IMR-90 (cell line): ENCODE measurements around the gene MIER2. TPM values are rescaled to one million over a fixed set of nuclear protein-coding genes. Genes with fewer than 3 reads are reported as not detected.
A peak's percentile ranks its signal among the peaks of the same experiment; 100 is the strongest.

Source experiments
- ATAC-seq: fragments of 200-7000 bp; cut with Tn5 transposase; 2 replicates; pipeline ENCODE4 v1.9.1; 2020; ENCODE audit warnings: low read depth, mild to moderate bottlenecking, moderate library complexity
- BruUV-seq: library from RNA; stranded (reverse); fragments of 400-500 nt; replicated peaks from 2 replicates; lab custom pipeline; 2021; lab: Mats Ljungman, UMichigan
- CTCF ChIA-PET: fragments of 300-600 bp; formaldehyde crosslinking; extraction: SDS; loops from one replicate; lab custom pipeline; 2021; ENCODE audit warnings: antibody characterized with exemption; lab: Yijun Ruan, JAX
- POLR2A ChIA-PET: fragments of 300-600 bp; sonication (Branson Sonifier 250); formaldehyde crosslinking; loops from one replicate; lab custom pipeline; 2022; ENCODE audit warnings: antibody characterized with exemption; ENCODE audit not compliant: unreplicated experiment; lab: Charles Lee
- DNase-seq: peaks from one replicate; pipeline ENCODE4 v3.0.0; 2013
- H2AFZ ChIP-seq: replicated peaks from 2 replicates; pipeline ENCODE3; 2013; ENCODE audit warnings: low read length, mild to moderate bottlenecking; ENCODE audit not compliant: poor library complexity
- H2AK5ac ChIP-seq: 2 replicates; pipeline ENCODE4 v1.6.1; 2013; ENCODE audit warnings: low read depth, low read length, inconsistent platforms
- H2AK9ac ChIP-seq: replicated peaks from 2 replicates; pipeline ENCODE3; 2013; ENCODE audit warnings: mild to moderate bottlenecking, low read depth, low read length, moderate library complexity; ENCODE audit not compliant: poor library complexity
- H2BK120ac ChIP-seq: 2 replicates; pipeline ENCODE4 v1.6.1; 2013; ENCODE audit warnings: low read depth, low read length, inconsistent platforms
- H2BK15ac ChIP-seq: 3 replicates; pipeline ENCODE4 v1.6.1; 2013; ENCODE audit warnings: low read depth, low read length, inconsistent platforms
- H2BK20ac ChIP-seq: 2 replicates; pipeline ENCODE4 v1.6.1; 2013; ENCODE audit warnings: low read depth, mild to moderate bottlenecking, inconsistent platforms, low read length, moderate library complexity
- H2BK5ac ChIP-seq: 2 replicates; pipeline ENCODE4 v1.6.1; 2013; ENCODE audit warnings: mild to moderate bottlenecking, low read depth, low read length, inconsistent platforms; ENCODE audit not compliant: poor library complexity, severe bottlenecking
- H3K14ac ChIP-seq: replicated peaks from 2 replicates; pipeline ENCODE4 v1.6.1; 2013; ENCODE audit warnings: low read depth, low read length, inconsistent platforms
- H3K18ac ChIP-seq: 2 replicates; pipeline ENCODE4 v1.6.1; 2013; ENCODE audit warnings: low read depth, low read length, control low read depth
- H3K23ac ChIP-seq: 2 replicates; pipeline ENCODE4 v1.6.1; 2013; ENCODE audit warnings: low read depth, low read length, inconsistent platforms
- H3K27ac ChIP-seq: 2 replicates; pipeline ENCODE4 v1.5.1; 2013; ENCODE audit warnings: mild to moderate bottlenecking, control low read depth, low read length; ENCODE audit not compliant: insufficient read depth
- H3K27me3 ChIP-seq: 2 replicates; pipeline ENCODE4 v1.6.1; 2013; ENCODE audit warnings: low read length; ENCODE audit not compliant: control insufficient read depth, insufficient read depth
- H3K36me3 ChIP-seq: 2 replicates; pipeline ENCODE4 v1.6.1; 2013; ENCODE audit warnings: low read length, mixed read lengths; ENCODE audit not compliant: control insufficient read depth, insufficient read depth
- H3K4ac ChIP-seq: 2 replicates; pipeline ENCODE4 v1.6.1; 2013; ENCODE audit warnings: low read depth, low read length, inconsistent platforms
- H3K4me1 ChIP-seq: 2 replicates; pipeline ENCODE4 v1.6.1; 2013; ENCODE audit warnings: low read length, mixed read lengths; ENCODE audit not compliant: control insufficient read depth, insufficient read depth
- H3K4me2 ChIP-seq: 2 replicates; pipeline ENCODE4 v1.6.1; 2013; ENCODE audit warnings: low read depth, mild to moderate bottlenecking, control low read depth, low read length, moderate library complexity
- H3K4me3 ChIP-seq: 2 replicates; pipeline ENCODE4 v1.5.1; 2013; ENCODE audit warnings: low read depth, mild to moderate bottlenecking, control low read depth, low read length, moderate library complexity; ENCODE audit not compliant: insufficient read depth
- H3K56ac ChIP-seq: 2 replicates; pipeline ENCODE4 v1.6.1; 2013; ENCODE audit warnings: low read length, inconsistent platforms; ENCODE audit not compliant: insufficient read depth; ENCODE audit errors: extremely low read depth
- H3K79me1 ChIP-seq, 2 experiments: 2 replicates each; pipeline ENCODE4 v1.6.1; 2013; ENCODE audit warnings: low read length in 2 of 2, inconsistent platforms in 1 of 2, low read depth in 1 of 2
- H3K9ac ChIP-seq: 2 replicates; pipeline ENCODE4 v1.6.1; 2013; ENCODE audit warnings: low read depth, low read length, control low read depth
- H3K9me1 ChIP-seq: 2 replicates; pipeline ENCODE4 v1.6.1; 2013; ENCODE audit warnings: low read length, inconsistent platforms; ENCODE audit not compliant: insufficient read depth
- H3K9me3 ChIP-seq: 2 replicates; pipeline ENCODE4 v1.6.1; 2013; ENCODE audit warnings: low read length; ENCODE audit not compliant: control insufficient read depth, insufficient read depth
- H4K20me1 ChIP-seq: 2 replicates; pipeline ENCODE4 v1.6.1; 2013; ENCODE audit warnings: low read length, inconsistent platforms; ENCODE audit not compliant: insufficient read depth
- H4K5ac ChIP-seq: 2 replicates; pipeline ENCODE4 v1.6.1; 2013; ENCODE audit warnings: mild to moderate bottlenecking, low read depth, low read length, control low read depth
- H4K8ac ChIP-seq, 2 experiments: 2 replicates each; pipeline ENCODE4 v1.6.1; 2013; ENCODE audit warnings: low read depth in 2 of 2, low read length in 2 of 2, control low read depth in 1 of 2, inconsistent platforms in 1 of 2
- H4K91ac ChIP-seq: 2 replicates; pipeline ENCODE4 v1.6.1; 2013; ENCODE audit warnings: low read depth, low read length, inconsistent platforms; ENCODE audit not compliant: insufficient read depth
- FOS ChIP-seq: fragments of 150-350 bp; IDR thresholded peaks from 2 replicates; pipeline ENCODE4 v1.6.1; 2016; ENCODE audit warnings: low read depth, low read length
- MXI1 ChIP-seq: IDR thresholded peaks from 2 replicates; pipeline ENCODE4 v1.6.1; 2012; ENCODE audit warnings: low read depth, mild to moderate bottlenecking, low read length, moderate library complexity, borderline replicate concordance
- POLR2A ChIP-seq: IDR thresholded peaks from 2 replicates; pipeline ENCODE4 v1.6.1; 2012; ENCODE audit warnings: mild to moderate bottlenecking, low read depth, low read length
- WGBS, 2 experiments: methylation state at CpG; one replicate each; pipeline versions ENCODE4 v1.1.5 to v1.1.7; 2013; ENCODE audit warnings: missing lambda C conversion rate in 2 of 2; ENCODE audit not compliant: insufficient read length in 1 of 2; ENCODE audit errors: extremely low coverage in 2 of 2; 5-methylcytosine and 5-hydroxymethylcytosine counted together
- dilution Hi-C: fragments of 300-500 bp; cut with HindIII; formaldehyde crosslinking; loops from one replicate; pipeline ENCODE4 v1.14.3; 2018; ENCODE audit warnings: low sequenced_read_pairs; ENCODE audit not compliant: unreplicated experiment
- in situ Hi-C: fragments of 300-500 bp; cut with MboI; formaldehyde crosslinking; loops from 3 replicates; pipeline ENCODE4 v1.14.3; 2019; ENCODE audit warnings: low sequenced_read_pairs, inconsistent platforms, mixed read lengths
- intact Hi-C: fragments of 100-400 bp; cut with micrococcal nuclease; formaldehyde crosslinking; loops from 2 replicates; pipeline ENCODE4 v1.10.0; 2022
- polyA plus RNA-seq, 3 experiments: library from polyadenylated mRNA; depleted of rRNA; stranded (reverse); fragments of >200 nt; gene quantifications; 2 replicates each; pipeline ENCODE4 v1.2.3, GENCODE V29; 2012; ENCODE audit warnings: low replicate concordance in 1 of 3
- total RNA-seq: library from RNA; depleted of rRNA; stranded (reverse); fragments of >200 nt; gene quantifications from 2 replicates; pipeline ENCODE4 v1.2.3, GENCODE V29; 2012

MIER2 gene
- total and polyA plus RNA-seq, 2 of the 4 experiments (the other 2 are of a cell fraction) = 28.0 to 28.4 TPM

DNA sequence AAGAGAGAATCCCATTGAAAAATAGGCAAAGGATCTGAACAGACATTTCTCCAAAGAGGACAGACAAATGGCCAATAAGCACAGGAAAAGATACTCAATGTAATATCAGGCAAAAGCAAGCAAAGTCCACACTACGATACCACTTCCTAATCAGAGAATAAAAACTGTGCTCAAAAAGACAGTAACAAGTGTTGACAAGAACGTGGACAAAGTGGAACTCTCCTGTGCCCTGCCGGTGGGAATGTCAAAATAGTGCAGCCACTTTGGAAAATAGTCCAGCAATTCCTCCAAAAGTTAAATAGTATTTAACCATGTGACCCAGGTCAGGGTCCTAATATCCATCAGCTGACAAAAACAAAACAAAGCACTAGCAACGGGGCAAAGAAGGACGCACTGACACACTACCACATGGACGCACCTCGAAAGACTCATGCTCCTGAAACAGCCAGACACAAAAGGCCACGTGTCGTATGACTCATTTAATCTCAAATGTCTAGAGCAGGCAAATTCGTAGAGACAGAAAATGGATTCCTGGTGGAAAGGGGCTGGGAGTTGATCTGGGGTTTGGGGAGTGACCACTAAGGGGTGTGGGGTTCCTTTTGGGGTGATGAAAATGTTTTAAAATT is 5.2 kb downstream of the MIER2 start:
- Histone ChIP-seq H4K5ac (no peak overlapping the region), H4K8ac (no peak overlapping the region), H2AK9ac (no peak overlapping the region), H3K14ac (no peak overlapping the region), H3K56ac (no peak overlapping the region), H3K9me3 (no peaks in the 10 kb centered on the region; the same call in 1 of the 2 replicates), H2BK5ac (no peak overlapping the region), H2BK120ac (no peak overlapping the region), H3K9me1 (peaks cover 36% of the 10 kb centered on the region), H2BK15ac (no peak overlapping the region), H3K36me3 (peaks cover 20% of the 10 kb centered on the region), H3K27me3 (no peaks in the 10 kb centered on the region), H3K4me1 (peaks cover 25% of the 10 kb centered on the region), H3K23ac (no peak overlapping the region), H2BK20ac (no peak overlapping the region), H3K18ac (no peak overlapping the region), H2AK5ac (no peak overlapping the region), H3K9ac (no peak overlapping the region), H3K4me3 (no peak overlapping the region), H3K4me2 (no peak overlapping the region), H3K27ac (no peak overlapping the region), H2AFZ (no peak overlapping the region), H4K20me1 (peaks cover 84% of the 10 kb centered on the region), H3K4ac (no peak overlapping the region), H3K79me1 (peaks cover 23 to 81% of the 10 kb centered on the region in 2 experiments), H4K91ac (no peak overlapping the region)
- TF ChIP-seq FOS (no peak), POLR2A (no peak), MXI1 (0 out of 2 replicates have a peak, but pooled peaks have one; percentile 38)
- POLR2A ChIA-PET = no interaction called here
- in situ Hi-C loops = no loop called here
- no TSS peak for BruUV-seq
- CTCF ChIA-PET = no interaction called here
- peak; percentile 22 for DNase-seq
- no peak for ATAC-seq
- intact Hi-C loops = no loop called here
- dilution Hi-C loops = no loop called here
- WGBS, 2 experiments = 100% methylated on average over 1 of the region's 10 CpGs; no CpG with 5 or more reads in 1 of the 2 experiments
